Neural progenitor cell (in vitro differentiated cells): Measurements from ENCODE around the gene FAM120C.

Experiments
- CTCF ChIP-seq: fragments of 200-600 bp; sonication (generic); IDR thresholded peaks from 2 replicates; pipeline ENCODE4 v1.5.1; 2017; ENCODE audit warnings: antibody characterized with exemption, mild to moderate bottlenecking
- EZH2 ChIP-seq: fragments of 200-600 bp; sonication (generic); IDR thresholded peaks from 2 replicates; pipeline ENCODE4 v1.6.1; 2017; ENCODE audit warnings: antibody characterized with exemption, mild to moderate bottlenecking, moderate library complexity

DNA sequence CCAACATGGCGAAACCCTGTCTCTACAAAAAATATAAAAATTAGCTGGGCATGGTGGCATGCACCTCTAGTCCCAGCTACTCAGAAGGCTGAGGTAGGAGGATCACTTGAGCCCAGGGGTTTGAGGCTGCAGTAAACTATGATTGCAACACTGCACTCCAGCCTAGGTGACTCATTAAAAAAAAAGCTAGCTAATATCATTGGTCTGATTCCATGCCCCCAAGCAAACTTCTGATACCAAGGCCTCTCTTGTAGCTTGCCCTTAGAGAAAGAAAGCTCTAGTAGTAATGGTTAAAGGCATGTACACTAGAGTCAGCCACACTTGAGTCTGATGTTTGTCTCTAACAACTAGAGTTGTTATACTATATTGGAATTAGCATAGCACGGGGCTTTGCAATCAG, 106.2 kb downstream of the FAM120C start:
- TF ChIP-seq EZH2 (no peak), CTCF (no peak)
